GM18502 (cell line): Measurements from ENCODE around the gene E4F1.

Source experiments
- ATAC-seq: cut with Tn5 transposase; IDR thresholded peaks from one replicate; pipeline ENCODE4 v1.9.1; 2021; ENCODE audit warnings: mild to moderate bottlenecking; ENCODE audit not compliant: unreplicated experiment, poor library complexity

Gene E4F1

DNA sequence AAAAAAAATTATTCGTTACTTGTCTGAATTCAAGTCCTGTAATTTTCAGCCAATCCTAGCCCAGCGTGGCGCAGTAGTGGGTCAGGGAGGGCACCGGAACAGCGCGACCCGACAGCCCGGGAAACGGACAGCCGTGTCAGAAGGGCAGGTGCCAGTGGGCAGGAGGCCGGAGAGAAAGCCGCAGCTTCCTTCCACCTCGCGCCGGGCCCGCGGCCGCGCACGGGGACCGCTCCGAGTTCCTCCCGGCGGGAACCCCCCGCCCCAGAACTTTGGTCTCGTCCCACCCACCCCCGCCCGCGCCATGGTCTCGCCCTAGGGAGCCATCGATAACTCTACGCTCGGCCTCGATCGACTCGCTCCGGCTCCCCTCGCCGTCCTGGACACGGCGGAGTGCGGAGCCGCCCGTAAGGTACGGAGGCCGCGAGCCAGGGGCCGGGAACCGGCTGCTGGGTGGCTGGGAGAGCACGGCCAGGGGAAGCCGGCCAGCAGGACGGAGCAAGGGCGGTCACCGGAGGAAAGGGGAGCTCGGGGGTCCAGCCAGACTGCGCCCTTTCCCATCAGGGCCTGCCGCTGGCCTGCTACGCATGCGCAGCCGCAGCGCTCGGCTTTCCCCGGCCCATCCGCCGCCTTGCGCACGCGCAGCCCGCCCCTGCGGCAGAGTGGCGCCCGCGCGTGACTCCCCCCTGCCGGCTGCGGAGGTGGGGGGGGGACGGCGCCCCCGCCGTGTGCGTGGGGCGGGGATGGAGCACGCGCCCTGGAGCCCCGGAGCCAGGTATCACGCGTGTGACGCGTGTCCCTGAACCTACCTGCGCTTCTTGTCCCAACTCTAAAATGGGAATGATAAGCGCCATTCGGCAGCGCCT is 18.1 kb upstream of the E4F1 start, which contains the start of gene MLST8:
Gene MLST8, plus strand, starts transcription at position 351 of the 863 bp plus-strand sequence. CDS start 632 bp downstream, outside the sequence.
- ATAC-seq = peak; percentile 74

GRCh38 chr16:2205967-2206313 is 17.5 kb upstream of the E4F1 start:
- ATAC-seq = peak; percentile 14

DNA sequence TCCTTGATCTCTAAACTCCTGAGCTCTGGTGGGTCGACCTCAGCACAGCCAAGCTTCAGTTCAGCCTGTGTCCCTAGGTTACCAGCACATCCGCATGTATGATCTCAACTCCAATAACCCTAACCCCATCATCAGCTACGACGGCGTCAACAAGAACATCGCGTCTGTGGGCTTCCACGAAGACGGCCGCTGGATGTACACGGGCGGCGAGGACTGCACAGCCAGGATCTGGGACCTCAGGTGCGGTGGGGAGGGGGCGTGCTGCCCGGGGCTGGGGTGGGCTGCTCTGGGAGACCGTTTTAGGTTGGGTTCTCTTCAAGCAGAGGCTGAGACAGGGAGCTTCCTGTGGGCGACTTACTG is 17.0 kb upstream of the E4F1 start:
- ATAC-seq = no peak

DNA sequence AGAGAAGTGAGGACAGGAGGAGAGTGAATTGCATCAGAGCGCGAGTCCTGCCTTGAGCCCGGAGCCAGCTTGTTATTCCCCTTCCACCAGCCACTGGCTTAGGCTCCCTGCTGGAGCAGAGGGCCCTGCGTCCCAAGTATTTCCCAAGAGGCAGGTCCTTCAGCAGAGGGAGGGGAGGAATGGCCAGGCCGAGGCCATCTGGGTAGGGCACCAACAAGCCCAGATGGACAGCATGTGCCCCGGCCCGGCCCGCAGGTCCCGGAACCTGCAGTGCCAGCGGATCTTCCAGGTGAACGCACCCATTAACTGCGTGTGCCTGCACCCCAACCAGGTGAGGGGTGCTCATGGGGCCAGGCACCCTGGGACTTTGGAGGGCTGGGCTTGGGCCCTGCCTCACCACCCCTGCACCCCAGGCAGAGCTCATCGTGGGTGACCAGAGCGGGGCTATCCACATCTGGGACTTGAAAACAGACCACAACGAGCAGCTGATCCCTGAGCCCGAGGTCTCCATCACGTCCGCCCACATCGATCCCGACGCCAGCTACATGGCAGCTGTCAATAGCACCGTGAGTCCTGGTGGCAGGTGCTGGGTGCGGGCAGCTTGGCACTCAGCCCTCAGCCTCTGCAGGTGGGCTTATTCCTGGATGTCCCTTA is 16.5 kb upstream of the E4F1 start:
- no peak for ATAC-seq

DNA sequence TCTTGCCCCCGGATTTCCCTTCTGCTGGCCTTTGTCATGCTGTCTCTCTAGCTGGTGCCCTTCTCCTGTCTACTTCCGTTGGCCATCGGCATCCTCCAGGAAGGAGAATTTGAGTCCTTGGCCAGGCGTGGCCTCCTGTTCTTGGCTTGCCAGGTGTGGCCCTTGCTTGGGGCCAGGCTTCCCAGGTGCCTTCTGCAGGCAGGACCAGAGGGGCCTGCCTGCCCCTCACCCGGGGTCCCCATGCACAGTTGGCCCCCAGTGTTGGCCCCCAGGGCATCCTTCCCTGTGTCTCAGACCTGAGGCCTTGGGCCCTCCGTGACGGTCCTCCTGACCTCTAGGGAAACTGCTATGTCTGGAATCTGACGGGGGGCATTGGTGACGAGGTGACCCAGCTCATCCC is 15.5 kb upstream of the E4F1 start:
- no peak for ATAC-seq

DNA sequence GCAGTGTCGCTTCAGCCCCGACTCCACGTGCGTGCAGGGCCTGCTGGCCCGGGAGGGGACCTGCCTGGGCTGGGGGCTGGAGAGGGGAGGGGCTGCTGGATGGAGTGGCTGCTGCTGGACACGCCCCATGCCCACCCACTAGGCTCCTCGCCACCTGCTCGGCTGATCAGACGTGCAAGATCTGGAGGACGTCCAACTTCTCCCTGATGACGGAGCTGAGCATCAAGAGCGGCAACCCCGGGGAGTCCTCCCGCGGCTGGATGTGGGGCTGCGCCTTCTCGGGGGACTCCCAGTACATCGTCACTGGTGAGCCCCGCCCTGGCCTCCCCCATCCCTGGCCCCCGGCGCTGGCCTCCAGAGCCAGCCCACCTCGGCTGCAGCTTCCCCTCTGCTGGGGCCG is 15.1 kb upstream of the E4F1 start:
- ATAC-seq = no peak

- ATAC-seq = no peak
Measured at GRCh38 chr16:2208772-2209171, 14.6 kb upstream of the E4F1 start.

DNA sequence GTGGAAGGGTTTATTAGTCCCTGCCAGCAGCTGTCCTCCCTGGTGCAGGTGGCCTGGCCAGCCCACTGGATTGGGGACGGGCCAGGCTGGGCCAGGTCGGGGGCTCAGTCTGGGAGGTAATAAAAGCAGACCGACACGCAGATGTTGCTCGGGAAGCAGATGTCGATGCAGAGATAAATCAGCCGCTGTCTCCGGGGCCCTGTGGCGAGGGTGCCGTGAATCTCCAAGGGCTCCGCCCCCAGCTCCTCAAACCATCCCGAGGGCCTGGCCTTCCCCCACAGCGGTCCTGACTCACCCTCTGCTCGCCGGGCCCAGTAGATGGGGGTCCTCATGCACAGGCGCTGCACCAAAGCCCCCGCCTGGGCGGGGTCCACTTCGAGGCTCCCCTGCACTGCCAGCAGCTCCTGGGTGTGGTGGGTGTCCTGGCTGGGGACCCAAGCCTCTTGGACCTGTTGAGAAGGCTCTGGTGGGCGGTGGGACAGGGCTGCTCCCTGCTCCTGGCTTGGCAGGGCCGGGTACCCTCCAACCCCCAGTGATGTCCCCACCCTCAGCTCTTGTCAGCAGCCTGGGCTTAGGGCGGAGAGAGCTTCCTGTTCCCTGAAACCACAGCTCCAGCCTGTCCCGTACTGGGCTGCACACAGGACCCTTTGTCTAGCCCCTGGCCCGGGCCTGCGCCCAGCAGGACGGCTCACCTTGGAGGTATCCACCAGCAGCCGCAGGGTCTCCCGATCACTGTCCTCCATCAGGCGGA is 14.0 kb upstream of the E4F1 start:
- no peak for ATAC-seq

DNA sequence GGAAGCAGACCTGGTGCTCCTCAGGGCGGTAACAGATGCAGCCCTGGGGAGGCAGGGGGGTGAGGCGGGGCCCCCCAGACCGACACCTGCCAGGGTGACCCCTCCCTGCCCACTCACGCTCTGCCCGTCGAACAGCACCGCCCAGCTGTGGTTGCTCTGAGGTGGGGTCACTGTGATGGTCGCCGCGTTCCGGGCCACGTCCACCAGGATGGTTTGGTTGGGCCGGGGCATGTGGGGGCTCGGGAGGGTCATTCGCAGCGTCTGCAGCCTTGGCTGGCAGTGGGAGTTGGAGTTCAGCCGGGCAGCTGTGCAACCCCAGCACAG is 13.4 kb upstream of the E4F1 start:
- ATAC-seq = no peak

GRCh38 chr16:2210386-2211365 is 12.7 kb upstream of the E4F1 start, which contains the start of gene BRICD5:
Gene BRICD5, minus strand, starts transcription at chr16:2210863. Its CDS starts 30 bp downstream, at chr16:2210833.
- no peak for ATAC-seq

GRCh38 chr16:2211923-2212347 is 11.5 kb upstream of the E4F1 start:
- ATAC-seq = no peak

DNA sequence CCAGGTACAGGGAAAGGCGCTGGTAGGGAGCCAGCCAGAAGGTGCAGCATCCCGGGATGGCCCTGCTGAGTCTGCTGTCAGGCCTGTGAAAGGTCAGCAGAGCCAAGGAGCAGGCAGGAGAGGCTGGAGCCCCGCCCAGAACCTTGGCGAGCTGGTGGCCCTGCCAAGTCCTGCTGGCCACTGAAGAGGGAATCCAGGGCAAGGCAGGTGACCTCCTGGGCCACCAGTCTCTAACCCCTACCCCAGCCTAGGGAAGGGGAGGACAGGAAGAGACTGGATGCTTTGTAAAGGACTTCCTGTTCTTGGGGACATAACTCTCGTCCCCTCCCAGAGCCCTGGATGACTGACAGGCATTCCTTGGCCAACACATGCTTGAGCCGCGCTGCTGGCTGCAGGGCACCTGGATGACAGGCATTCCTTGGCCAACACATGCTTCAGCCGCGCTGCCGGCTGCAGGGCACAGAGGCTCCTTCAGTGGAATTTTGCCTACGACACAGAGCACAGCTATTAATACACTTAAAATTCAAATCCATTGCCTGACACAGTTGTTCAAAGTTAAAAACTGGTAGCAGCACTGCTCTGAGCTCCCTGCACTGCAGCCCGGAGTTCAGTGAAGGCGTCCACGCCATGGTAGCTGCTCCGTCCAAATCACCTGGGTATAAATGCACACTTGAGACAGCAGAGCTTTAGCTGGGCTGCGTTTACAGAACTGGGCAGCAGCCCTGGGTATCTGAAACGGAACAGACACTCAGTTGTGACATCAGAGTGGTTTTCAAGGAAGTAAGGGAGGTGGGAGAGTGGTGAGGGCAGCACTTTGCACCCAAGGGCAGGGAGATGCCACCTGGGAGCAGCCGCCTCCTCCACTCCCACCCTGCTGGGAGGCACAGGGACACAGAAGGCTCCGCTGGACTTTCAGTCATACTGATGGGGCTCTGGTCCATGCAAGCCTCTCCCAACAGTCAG is 10.7 kb upstream of the E4F1 start:
- ATAC-seq = no peak

DNA sequence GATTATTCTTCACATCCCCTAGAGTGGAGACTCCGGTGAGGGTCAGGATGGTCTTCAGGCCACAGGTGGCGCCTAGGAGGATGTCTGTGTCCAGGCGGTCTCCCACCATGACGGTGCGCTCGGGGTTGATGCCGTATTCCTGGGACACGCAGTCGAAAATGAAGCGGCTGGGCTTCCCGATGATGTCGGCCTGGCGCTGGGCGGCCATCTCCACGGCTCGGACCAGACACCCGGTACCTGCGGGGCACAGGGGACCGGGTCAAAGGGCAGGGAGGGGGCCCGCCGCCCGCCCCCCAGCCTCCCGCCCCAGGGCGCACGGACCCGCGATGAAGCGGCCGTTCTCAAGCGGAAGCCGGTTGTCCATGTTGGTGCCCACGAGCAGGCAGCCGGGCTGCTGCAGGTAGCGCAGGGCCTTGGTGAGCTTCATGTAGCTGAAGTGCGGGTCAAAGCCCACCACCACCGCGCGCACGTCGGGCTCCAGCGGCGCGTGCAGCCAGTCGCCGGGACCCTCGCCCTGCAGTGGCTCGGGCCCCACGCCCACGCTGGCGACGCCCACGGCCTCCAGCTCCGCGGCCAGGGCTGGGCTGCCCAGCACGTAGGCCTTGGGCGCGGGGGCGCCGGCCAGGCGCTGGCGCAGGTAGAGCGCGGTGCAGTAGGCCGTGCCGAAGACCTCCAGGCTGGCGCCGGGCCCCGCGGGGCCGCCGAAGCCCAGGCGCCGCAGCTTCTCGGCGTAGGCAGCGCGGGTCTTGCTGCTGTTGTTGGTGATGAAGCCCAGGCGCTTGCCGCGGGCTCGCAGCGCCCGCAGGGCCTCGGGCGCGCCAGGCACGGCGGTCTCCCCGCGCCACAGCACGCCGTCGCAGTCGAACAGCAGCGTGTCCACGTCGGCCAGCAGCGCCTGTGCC is 9.3 kb upstream of the E4F1 start:
- peak; percentile 19 for ATAC-seq

DNA sequence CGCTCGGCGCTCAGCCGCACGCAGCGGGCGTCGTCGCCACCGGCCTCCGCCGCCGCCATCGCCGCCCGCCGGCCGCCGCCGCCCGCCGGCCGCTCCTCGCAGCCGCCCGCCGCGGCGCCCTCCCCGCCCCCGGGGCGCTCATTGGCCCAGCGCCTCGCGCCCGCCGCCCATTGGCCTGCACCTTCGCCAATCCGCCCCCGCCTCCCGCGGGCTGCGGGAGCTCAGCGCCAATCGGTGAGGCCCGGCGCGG is 8.7 kb upstream of the E4F1 start, which contains the start of gene PGP:
Gene PGP, minus strand, starts transcription at position 122 of the 250 bp plus-strand sequence. Its CDS starts 63 bp downstream, at position 59.
- peak; percentile 87 for ATAC-seq

GRCh38 chr16:2216330-2216729 is 7.1 kb upstream of the E4F1 start:
- no peak for ATAC-seq

DNA sequence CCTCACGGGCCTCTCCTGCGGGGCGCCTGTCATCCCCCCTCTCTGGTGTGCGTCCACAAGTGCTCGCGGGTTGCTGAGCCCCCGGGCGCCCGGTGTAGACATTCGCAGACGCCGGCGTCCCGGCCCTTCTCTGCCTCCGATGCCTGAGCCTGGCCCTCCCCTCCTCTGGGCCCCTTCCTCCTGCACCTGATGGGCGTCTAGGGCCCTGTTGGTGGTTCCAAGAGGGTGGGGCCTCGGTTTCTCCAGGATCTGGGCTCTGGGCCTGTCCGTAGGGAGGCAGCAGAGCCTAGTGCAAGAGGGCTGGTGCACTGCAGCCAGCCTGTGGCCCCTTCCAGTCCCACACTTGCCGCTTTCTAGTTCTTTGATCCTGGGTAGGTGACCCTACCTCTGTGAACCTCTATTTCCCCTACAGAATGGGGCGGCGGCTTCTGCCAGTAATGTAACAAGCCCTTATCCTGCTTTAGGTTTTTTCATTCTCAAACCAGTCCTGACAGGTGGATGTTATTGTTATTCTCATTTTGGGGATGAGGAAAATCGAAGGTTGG is 623 bp downstream of the E4F1 start:
- peak; percentile 14 for ATAC-seq

DNA sequence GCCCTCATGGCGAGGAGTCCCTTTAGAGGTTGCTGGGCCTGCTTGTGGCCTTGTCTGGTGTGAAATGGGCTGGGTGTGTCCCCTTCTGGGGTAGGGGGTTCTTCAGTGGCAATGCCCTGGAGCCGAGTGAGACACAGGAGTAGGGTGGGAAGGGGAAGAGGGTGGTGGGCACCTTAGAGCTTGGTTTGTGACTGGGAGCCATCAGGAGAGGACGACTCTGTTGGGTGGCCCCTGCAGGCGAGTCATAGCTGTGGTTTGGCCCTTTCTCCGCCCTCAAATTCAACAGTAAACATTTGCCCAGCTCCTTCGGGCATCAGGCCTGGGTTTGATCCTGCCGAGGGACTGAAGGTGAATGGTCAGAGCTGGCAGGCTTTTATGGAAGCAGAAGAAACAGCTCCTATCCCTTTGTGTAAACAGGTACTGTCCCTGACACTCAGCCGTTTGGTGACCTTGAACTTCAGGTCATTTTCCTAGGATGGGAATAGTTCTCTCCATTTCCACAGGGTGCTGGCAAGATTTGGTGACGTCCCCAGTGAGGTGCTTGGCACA is 2.9 kb downstream of the E4F1 start:
- ATAC-seq = no peak
